Lung (tissue), 12 donors: Measurements from ENCODE around the gene RGS8. TPM values are rescaled to one million over a fixed set of nuclear protein-coding genes. Genes with fewer than 3 reads are reported as not detected.

ENCODE experiments used
- ATAC-seq: fragments of 200-7000 bp; cut with Tn5 transposase; one replicate; pipeline ENCODE4 v1.9.1; 2020; ENCODE audit warnings: moderate number of reproducible peaks; ENCODE audit not compliant: insufficient read depth, low FRiP score
- DNase-seq, 3 donors: peaks; one replicate each; pipeline ENCODE4 v3.0.0-alpha.2; 2013 to 2017
- H3K27ac ChIP-seq, 2 donors: one replicate each; pipeline ENCODE4 v1.5.1; 2013; ENCODE audit warnings: mild to moderate bottlenecking in 2 of 2, moderate library complexity in 2 of 2, control low read depth in 1 of 2, inconsistent platforms in 1 of 2, low read depth in 1 of 2, low read length in 1 of 2
- H3K27me3 ChIP-seq, 3 donors: one replicate each; pipeline ENCODE4 v1.5.1; 2013; ENCODE audit warnings: low read length in 2 of 3; ENCODE audit not compliant: control insufficient read depth in 3 of 3, insufficient read depth in 3 of 3
- H3K36me3 ChIP-seq, 4 donors: one replicate each; pipeline ENCODE4 v1.5.1; 2013; ENCODE audit warnings: low read length in 4 of 4, mild to moderate bottlenecking in 1 of 4, moderate library complexity in 1 of 4; ENCODE audit not compliant: control insufficient read depth in 4 of 4, insufficient read depth in 4 of 4
- H3K4me1 ChIP-seq, 5 donors: one replicate each; pipeline ENCODE4 v1.5.1; 2013; ENCODE audit warnings: low read length in 5 of 5, mild to moderate bottlenecking in 2 of 5, moderate library complexity in 1 of 5; ENCODE audit not compliant: control insufficient read depth in 5 of 5, insufficient read depth in 5 of 5
- H3K4me3 ChIP-seq: one replicate; pipeline ENCODE4 v1.5.1; 2013; ENCODE audit warnings: mild to moderate bottlenecking, control low read depth, moderate library complexity
- H3K9ac ChIP-seq, 2 donors: one replicate each; pipeline ENCODE4 v1.5.1; 2013; ENCODE audit warnings: low read length in 2 of 2, control low read depth in 1 of 2; ENCODE audit not compliant: insufficient read depth in 1 of 2
- H3K9me3 ChIP-seq, 4 donors: one replicate each; pipeline ENCODE4 v1.5.1; 2013; ENCODE audit warnings: low read length in 3 of 4, mild to moderate bottlenecking in 1 of 4, moderate library complexity in 1 of 4; ENCODE audit not compliant: control insufficient read depth in 4 of 4, insufficient read depth in 3 of 4
- WGBS, 2 donors: extraction: QIAGEN DNeasy Blood & Tissue Kit; methylation state at CpG; one replicate each; pipeline ENCODE4 v1.1.7; 2013; 5-methylcytosine and 5-hydroxymethylcytosine counted together
- polyA plus RNA-seq, 2 donors: library from polyadenylated mRNA; stranded (reverse); fragments of 200-250 nt; gene quantifications; one replicate each; pipeline ENCODE4 v1.2.1, GENCODE V29; 2013
- total RNA-seq, 2 donors: library from RNA; depleted of rRNA in 1 of 2; stranded (reverse); fragments of >200 nt in 1 of 2; gene quantifications; one replicate each; pipeline ENCODE4 v1.2.1, GENCODE V29; 2014 to 2021
- TF ChIP-seq, protein P1 (sequence below): IDR thresholded peaks from 2 replicates; pipeline ENCODE4 v1.5.1; 2012; ENCODE audit warnings: mild to moderate bottlenecking; ENCODE audit errors: control extremely low read depth, extremely low read depth
- donor health status: control.
- donor health status: control.
- donor health status: Bipolar disorder and iron deficiency.
- donor health status: healthy.
- donor health status: DM: yes; HTN: yes; CAD: no.

RGS8 gene
- total and polyA plus RNA-seq, 4 donors = 0.02 to 0.03 (median 0.02) TPM; not detected in 1

- Histone ChIP-seq H3K27me3 (no peaks in the 10 kb centered on the region), H3K27ac (no peak overlapping the region), H3K4me1 (no peaks in the 10 kb centered on the region), H3K9ac (no peak overlapping the region), H3K9me3 (no peaks in the 10 kb centered on the region), H3K4me3 (no peak overlapping the region), H3K36me3 (no peaks in the 10 kb centered on the region)
- 95 to 98% methylated on average over 1 of the region's 1 CpG for WGBS, 2 donors
- ATAC-seq (no peak), DNase-seq (no peak)
- TF ChIP-seq, protein P1, sequence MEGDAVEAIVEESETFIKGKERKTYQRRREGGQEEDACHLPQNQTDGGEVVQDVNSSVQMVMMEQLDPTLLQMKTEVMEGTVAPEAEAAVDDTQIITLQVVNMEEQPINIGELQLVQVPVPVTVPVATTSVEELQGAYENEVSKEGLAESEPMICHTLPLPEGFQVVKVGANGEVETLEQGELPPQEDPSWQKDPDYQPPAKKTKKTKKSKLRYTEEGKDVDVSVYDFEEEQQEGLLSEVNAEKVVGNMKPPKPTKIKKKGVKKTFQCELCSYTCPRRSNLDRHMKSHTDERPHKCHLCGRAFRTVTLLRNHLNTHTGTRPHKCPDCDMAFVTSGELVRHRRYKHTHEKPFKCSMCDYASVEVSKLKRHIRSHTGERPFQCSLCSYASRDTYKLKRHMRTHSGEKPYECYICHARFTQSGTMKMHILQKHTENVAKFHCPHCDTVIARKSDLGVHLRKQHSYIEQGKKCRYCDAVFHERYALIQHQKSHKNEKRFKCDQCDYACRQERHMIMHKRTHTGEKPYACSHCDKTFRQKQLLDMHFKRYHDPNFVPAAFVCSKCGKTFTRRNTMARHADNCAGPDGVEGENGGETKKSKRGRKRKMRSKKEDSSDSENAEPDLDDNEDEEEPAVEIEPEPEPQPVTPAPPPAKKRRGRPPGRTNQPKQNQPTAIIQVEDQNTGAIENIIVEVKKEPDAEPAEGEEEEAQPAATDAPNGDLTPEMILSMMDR = no peak
These were observed 45.1 kb downstream of the RGS8 start for GRCh38 chr1:182639330-182639729.

DNA sequence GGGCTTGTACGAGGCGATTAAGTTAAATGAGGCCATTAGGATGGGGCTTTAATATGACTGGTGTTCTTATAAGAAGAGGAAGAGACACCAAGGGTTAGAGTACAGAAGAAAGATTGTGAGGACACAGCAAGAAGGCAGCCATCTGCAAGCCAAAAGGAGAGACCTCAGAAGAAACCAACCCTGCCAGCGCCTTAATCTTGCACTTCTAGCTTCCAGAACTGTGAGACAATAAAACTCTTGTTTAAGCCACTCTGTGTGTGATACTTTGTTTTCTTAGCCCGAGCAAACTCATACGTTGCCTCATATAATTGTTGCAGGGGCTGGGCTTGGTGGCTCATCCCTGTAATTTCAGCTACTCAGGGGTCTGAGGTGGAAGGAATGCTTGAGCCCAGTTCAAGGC, 46.6 kb downstream of the RGS8 start:
- 92 to 94% methylated on average over 5 of the region's 5 CpGs for WGBS, 2 donors
- no peaks in the 10 kb centered on the region for H3K4me1 ChIP-seq
- ATAC-seq (no peak), DNase-seq (no peak)
- H3K27me3 ChIP-seq = no peaks in the 10 kb centered on the region
- H3K9ac ChIP-seq = no peak overlapping the region
- no peak overlapping the region for H3K4me3 ChIP-seq
- TF ChIP-seq, protein P1 = no peak
- no peaks in the 10 kb centered on the region for H3K36me3 ChIP-seq
- no peaks in the 10 kb centered on the region for H3K9me3 ChIP-seq
- H3K27ac ChIP-seq = no peak overlapping the region

GRCh38 chr1:182635871-182636270, 48.5 kb downstream of the RGS8 start:
- no peaks in the 10 kb centered on the region for H3K27me3 ChIP-seq
- no peaks in the 10 kb centered on the region for H3K4me1 ChIP-seq
- no peaks in the 10 kb centered on the region for H3K9me3 ChIP-seq
- ATAC-seq (no peak), DNase-seq (no peak)
- no peak overlapping the region for H3K27ac ChIP-seq
- TF ChIP-seq, protein P1 = no peak
- H3K4me3 ChIP-seq = no peak overlapping the region
- no peak overlapping the region for H3K9ac ChIP-seq
- H3K36me3 ChIP-seq = no peaks in the 10 kb centered on the region
- WGBS, 2 donors = 82 to 88% methylated on average over 2 of the region's 2 CpGs

Other genes with a start within 250 kb of the RGS8 start
- not detected for gene RGSL1, start 234.4 kb downstream of the RGS8 start, total RNA-seq
- under 1 TPM in 1 of 2 donors, not detected in 1; 0.13 TPM for gene RGSL1, start 234.4 kb downstream of the RGS8 start, polyA plus RNA-seq
- 10 to 100 TPM in 1 of 2 donors, 1 to 10 TPM in 1; 9.7 to 14.8 TPM for gene RNASEL, start 95.3 kb downstream of the RGS8 start, total RNA-seq
- gene RNASEL, start 95.3 kb downstream of the RGS8 start, polyA plus RNA-seq = 1 to 10 TPM; 3.7 to 8.3 TPM
- 10 to 100 TPM; 12.3 to 13.6 TPM for gene RGS16, start 80.2 kb downstream of the RGS8 start, total RNA-seq
- 10 to 100 TPM; 16.4 to 26.6 TPM for gene RGS16, start 80.2 kb downstream of the RGS8 start, polyA plus RNA-seq
- 100 to 1,000 TPM in 1 of 2 donors, 10 to 100 TPM in 1; 36.0 to 116 TPM for gene NPL, start 105.2 kb upstream of the RGS8 start, total RNA-seq
- 10 to 100 TPM; 31.9 to 78.6 TPM for gene NPL, start 105.2 kb upstream of the RGS8 start, polyA plus RNA-seq
- 100 to 1,000 TPM; 129 to 157 TPM for gene DHX9, start 154.8 kb upstream of the RGS8 start, total RNA-seq
- 10 to 100 TPM; 55.5 to 99.8 TPM for gene DHX9, start 154.8 kb upstream of the RGS8 start, polyA plus RNA-seq